Measurements from ENCODE around the gene ZNF335. TPM values are rescaled to one million over a fixed set of nuclear protein-coding genes. Genes with fewer than 3 reads are reported as not detected.

ZNF335 gene
- total RNA-seq, 1 donor from 2014 or later = 27.8 TPM

DNA sequence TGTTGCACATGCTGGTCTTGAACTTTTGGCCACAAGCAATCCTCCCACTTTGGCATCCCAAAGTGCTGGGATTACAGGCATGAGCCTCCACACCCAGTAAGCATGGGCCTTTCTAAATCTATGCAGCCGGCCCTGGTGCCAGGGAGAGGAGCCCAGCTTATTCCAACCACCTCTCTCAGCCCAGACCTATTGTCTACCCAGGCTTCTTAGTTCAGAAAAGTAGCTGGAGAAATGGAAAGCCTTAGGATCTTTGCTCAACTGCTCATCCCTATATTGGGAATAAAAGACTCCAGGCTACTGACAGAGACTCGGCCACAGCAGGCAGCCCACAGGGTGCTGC lies 45.3 kb downstream of the ZNF335 start:
- H3K4me3 ChIP-seq = no peak overlapping the region
- intact Hi-C loops (cut with DNase I) = no loop called here
- no peaks in the 10 kb centered on the region for H3K27me3 ChIP-seq
- H3K36me3 ChIP-seq = no peaks in the 10 kb centered on the region
- H3K9me3 ChIP-seq = no peaks in the 10 kb centered on the region
- peaks cover 7 to 8% of the 10 kb centered on the region in 2 donors for H3K4me1 ChIP-seq
- DNase-seq (ENCODE audit: low spot score in 2 of 2) = no peak
- no peak overlapping the region for H3K27ac ChIP-seq
- TF ChIP-seq, protein P1, sequence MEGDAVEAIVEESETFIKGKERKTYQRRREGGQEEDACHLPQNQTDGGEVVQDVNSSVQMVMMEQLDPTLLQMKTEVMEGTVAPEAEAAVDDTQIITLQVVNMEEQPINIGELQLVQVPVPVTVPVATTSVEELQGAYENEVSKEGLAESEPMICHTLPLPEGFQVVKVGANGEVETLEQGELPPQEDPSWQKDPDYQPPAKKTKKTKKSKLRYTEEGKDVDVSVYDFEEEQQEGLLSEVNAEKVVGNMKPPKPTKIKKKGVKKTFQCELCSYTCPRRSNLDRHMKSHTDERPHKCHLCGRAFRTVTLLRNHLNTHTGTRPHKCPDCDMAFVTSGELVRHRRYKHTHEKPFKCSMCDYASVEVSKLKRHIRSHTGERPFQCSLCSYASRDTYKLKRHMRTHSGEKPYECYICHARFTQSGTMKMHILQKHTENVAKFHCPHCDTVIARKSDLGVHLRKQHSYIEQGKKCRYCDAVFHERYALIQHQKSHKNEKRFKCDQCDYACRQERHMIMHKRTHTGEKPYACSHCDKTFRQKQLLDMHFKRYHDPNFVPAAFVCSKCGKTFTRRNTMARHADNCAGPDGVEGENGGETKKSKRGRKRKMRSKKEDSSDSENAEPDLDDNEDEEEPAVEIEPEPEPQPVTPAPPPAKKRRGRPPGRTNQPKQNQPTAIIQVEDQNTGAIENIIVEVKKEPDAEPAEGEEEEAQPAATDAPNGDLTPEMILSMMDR (IDR thresholded peaks at IDR 0.05) = no peak

DNA sequence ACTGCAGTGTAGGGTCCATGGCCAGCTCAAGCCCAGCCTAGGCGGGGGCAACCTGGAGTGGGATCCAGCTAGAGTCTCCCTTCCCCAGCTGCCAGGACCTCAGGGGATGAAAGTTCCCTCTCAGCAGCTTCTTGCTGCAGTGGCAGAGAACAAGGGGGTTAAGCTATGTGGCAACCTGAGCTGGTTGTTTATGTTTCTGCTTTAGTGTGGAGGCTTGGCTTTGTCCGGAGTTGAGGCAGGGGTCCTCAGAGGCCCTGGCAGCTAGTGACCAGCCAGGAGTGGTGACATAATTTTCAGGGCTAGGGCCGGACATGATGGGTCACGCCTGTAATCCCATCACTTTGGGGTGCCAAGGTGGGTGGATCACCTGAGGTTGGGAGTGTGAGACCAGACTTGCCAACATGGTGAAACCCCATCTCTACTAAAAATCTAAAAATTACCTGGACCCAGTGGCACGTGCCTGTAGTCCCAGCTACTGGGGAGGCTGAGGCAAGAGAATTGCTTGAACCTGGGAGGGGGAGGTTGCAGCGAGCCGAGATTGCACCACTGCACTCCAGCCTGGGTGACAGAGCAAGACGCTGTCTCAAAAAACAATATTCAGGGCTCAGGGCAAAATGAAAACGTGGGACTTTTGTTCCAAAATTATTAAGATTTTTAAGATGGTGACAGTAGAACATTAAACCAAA lies 46.0 kb downstream of the ZNF335 start:
- Histone ChIP-seq H3K36me3 (no peaks in the 10 kb centered on the region), H3K9me3 (no peaks in the 10 kb centered on the region), H3K4me3 (no peak overlapping the region), H3K27me3 (no peaks in the 10 kb centered on the region), H3K27ac (no peak overlapping the region), H3K4me1 (peaks cover 7 to 8% of the 10 kb centered on the region in 2 donors)
- no peak for DNase-seq (ENCODE audit: low spot score in 2 of 2)
- intact Hi-C loops (cut with DNase I) = no loop called here
- TF ChIP-seq, protein P1 (IDR thresholded peaks at IDR 0.05) = no peak

DNA sequence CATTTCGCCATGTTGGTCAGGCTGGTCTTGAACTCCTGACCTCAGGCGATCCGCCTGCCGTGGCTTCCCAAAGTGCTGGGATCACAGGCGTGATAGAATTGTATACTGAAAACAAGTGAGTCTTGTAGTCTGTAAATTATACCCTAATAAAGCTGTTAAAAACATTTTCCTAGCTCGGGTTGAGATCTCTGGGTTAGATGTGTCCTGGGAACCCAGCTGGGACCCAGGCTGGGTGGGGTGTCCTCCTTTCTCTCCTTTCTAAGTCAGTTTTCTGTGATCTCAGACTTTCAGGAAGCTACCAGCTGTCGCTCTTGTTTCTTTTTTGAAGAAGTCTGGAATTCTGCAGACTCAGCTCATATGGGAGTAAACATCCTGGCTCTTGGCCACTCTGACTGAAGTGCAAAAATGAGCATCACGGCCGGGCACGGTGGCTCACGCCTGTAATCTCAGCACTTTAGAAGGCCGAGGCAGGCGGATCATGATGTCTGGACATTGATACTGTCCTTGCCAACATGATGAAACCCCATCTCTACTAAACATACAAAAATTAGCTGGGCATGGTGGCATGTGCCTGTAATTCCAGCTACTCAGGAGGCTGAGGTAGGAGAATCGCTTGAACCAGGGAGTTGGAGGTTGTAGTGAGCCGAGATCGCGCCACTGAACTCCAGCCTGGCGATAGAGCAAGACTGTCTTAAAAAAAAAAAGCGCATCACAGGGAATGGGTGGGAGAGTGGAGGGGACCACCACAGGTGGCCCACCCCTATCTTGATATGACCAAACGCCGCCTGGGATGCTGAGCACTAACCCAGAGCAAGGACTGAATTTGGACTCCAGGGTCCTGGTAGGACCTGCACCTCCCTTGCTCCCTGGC lies 47.4 kb downstream of the ZNF335 start:
- Histone ChIP-seq H3K27ac (peak overlapping the region; percentile 64 to 65), H3K4me3 (peak overlapping the region in 1 of 2 donors; percentile 27), H3K36me3 (no peaks in the 10 kb centered on the region), H3K27me3 (no peaks in the 10 kb centered on the region), H3K4me1 (peaks cover 7 to 13% of the 10 kb centered on the region in 2 donors), H3K9me3 (no peaks in the 10 kb centered on the region)
- TF ChIP-seq, protein P1 (IDR thresholded peaks at IDR 0.05) = no peak
- intact Hi-C loops (cut with DNase I) = no loop called here
- DNase-seq (ENCODE audit: low spot score in 2 of 2) = no peak

DNA sequence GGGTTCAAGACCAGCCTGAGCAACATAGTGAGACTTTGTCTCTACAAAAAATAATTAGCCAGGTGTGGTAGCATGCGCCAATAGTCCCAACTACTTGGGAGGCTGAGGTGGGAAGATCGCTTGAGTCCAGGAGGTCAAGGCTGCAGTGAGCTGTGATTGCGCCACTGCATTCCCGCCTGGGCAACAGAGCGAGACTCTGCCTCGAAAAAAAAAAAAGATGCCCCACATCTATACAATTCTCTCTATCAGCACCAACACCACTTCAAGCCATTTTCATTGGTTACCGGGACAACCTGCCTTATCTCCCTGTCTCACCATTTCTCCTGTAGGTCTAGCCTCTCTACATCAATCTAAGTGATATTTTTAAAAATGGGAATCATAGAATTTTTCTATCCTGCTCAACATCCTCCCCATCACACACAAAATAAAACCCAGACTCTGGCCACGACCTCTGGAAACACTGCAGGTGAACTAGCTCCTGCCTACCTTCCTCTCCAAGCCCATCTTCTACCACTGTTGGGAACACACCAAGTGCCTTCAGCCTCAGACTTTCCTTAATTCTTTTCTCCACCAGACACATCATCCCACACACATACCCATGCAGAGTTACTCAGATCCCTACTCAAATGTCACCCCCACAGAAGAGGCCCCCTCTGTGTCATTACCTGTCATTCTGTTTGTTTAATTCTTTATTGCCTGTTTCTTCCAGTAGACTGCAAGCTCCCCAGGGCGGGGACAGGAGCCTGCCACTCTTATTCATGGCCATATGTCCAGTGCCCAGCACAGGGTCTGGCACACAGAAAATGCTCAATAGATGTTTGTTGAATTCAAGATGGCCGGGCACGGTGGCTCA lies 50.4 kb downstream of the ZNF335 start:
- DNase-seq (ENCODE audit: low spot score in 2 of 2) = no peak
- Histone ChIP-seq H3K27me3 (no peaks in the 10 kb centered on the region), H3K4me3 (no peak overlapping the region), H3K9me3 (no peaks in the 10 kb centered on the region), H3K4me1 (peaks cover 7 to 16% of the 10 kb centered on the region in 2 donors), H3K27ac (no peak overlapping the region), H3K36me3 (no peaks in the 10 kb centered on the region)
- TF ChIP-seq, protein P1 (IDR thresholded peaks at IDR 0.05) = no peak
- intact Hi-C loops (cut with DNase I) = no loop called here

DNA sequence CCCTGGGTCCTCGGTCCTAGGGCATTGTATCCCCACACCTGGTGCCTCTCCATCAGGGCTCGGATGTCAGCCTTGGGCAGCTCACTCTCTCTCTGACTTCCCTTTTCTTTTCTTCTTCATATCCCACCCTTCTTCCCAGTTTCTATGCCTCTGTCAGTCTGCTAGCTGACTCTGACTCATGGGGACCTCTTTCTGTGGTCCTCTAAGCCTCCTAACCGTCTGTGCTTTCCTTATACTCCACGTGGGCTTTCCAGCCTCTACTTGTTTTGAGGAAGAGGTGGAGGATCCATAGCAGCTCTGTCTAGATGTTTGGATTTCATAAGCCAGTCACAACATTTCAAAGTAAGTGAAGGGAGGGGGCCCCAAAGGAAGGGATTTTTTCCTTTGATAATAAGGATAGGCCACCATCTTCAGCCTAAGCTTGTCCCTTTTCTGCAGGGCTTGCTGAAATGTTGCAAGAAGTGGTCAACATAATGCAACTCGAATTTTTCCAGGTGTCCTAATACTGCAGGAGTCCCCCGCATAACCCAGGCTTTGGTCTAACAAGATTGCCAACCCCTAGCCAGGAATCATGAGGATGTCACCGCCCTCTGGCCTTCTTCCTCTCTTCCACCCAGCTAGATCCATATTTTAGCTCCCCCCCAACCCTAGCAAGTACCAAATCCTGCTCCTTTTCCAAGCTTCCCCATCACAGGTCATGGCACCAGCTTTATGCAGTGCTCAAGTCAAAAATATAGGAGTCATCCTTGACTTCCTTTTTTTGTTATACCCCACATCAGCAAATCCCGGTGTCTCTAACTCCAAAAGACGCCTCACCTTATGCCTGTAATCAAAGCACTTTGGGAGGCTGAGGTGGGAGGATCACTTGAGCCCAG lies 51.3 kb downstream of the ZNF335 start:
- DNase-seq (ENCODE audit: low spot score in 2 of 2) = no peak
- Histone ChIP-seq H3K36me3 (no peaks in the 10 kb centered on the region), H3K9me3 (no peaks in the 10 kb centered on the region), H3K27me3 (no peaks in the 10 kb centered on the region), H3K4me1 (peaks cover 7 to 16% of the 10 kb centered on the region in 2 donors), H3K4me3 (no peak overlapping the region), H3K27ac (peak overlapping the region; percentile 33 to 50)
- intact Hi-C loops (cut with DNase I) = no loop called here
- TF ChIP-seq, protein P1 (IDR thresholded peaks at IDR 0.05) = no peak
